ENCODE data around the gene OGDH.
A peak's percentile ranks its signal among the peaks of the same experiment; 100 is the strongest.

Gene OGDH

DNA sequence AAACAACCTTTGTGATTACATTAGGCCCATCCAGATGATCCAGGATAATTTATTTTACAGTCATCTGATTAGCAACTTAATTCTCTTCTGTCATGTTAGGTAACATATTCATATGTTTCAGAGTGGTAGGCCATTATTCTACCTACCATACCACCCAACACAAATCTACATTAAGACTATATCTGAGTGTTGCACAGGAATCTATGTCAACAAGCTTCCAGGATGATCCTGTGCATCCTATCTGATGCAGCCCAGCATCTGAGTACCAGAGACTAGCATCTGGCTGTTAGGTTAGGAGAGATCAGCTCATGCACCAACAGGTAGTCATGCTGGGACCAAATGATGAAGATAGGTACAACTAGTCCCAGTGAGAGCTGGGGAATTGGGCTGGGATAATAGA is 31.4 kb upstream of the OGDH start:
- POLR2A ChIA-PET = interaction anchor here (2.0 kb wide), 1 partner anchor 9 kb away, joined by 6 read pairs; no protein-coding TSS in a partner anchor
- TF ChIP-seq, protein P1, sequence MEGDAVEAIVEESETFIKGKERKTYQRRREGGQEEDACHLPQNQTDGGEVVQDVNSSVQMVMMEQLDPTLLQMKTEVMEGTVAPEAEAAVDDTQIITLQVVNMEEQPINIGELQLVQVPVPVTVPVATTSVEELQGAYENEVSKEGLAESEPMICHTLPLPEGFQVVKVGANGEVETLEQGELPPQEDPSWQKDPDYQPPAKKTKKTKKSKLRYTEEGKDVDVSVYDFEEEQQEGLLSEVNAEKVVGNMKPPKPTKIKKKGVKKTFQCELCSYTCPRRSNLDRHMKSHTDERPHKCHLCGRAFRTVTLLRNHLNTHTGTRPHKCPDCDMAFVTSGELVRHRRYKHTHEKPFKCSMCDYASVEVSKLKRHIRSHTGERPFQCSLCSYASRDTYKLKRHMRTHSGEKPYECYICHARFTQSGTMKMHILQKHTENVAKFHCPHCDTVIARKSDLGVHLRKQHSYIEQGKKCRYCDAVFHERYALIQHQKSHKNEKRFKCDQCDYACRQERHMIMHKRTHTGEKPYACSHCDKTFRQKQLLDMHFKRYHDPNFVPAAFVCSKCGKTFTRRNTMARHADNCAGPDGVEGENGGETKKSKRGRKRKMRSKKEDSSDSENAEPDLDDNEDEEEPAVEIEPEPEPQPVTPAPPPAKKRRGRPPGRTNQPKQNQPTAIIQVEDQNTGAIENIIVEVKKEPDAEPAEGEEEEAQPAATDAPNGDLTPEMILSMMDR (IDR thresholded peaks at IDR 0.05; ENCODE audit: control extremely low read depth, extremely low read depth, low read depth, missing control alignments) = no peak
- CTCF ChIA-PET = interaction anchor here (1.3 to 5.6 kb wide), 3 partner anchors 10 to 306 kb away, joined by 3 to 41 read pairs (median 8); partner anchors contain the start of gene H2AZ2
- DNase-seq (ENCODE audit: extremely low spot score) = no peak

DNA sequence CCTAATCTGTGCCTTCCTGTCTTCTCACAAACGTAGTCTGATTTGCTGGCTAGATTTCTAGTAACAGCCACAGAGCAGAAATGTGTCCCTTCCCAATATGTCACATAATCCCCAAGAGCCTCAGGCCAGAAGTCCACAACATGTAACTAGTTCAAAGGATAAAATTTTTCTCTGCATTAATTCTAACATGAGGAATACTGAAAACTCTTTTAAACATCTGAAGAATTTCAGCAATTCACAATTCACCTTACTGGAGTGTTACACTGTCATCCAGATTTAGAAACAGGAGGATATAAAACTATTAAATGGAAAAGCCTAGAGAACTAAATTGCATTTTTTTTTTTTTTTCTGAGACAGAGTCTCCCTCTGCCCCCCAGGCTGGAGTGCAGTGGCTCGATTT is 30.2 kb upstream of the OGDH start:
- POLR2A ChIA-PET = interaction anchor here (2.0 kb wide), 1 partner anchor 11 kb away, joined by 6 read pairs; no protein-coding TSS in a partner anchor
- TF ChIP-seq, protein P1 (IDR thresholded peaks at IDR 0.05; ENCODE audit: control extremely low read depth, extremely low read depth, low read depth, missing control alignments) = no peak
- CTCF ChIA-PET = interaction anchor here (5.6 kb wide), 1 partner anchor 11 kb away, joined by 41 read pairs; no protein-coding TSS in a partner anchor
- no peak for DNase-seq (ENCODE audit: extremely low spot score)

DNA sequence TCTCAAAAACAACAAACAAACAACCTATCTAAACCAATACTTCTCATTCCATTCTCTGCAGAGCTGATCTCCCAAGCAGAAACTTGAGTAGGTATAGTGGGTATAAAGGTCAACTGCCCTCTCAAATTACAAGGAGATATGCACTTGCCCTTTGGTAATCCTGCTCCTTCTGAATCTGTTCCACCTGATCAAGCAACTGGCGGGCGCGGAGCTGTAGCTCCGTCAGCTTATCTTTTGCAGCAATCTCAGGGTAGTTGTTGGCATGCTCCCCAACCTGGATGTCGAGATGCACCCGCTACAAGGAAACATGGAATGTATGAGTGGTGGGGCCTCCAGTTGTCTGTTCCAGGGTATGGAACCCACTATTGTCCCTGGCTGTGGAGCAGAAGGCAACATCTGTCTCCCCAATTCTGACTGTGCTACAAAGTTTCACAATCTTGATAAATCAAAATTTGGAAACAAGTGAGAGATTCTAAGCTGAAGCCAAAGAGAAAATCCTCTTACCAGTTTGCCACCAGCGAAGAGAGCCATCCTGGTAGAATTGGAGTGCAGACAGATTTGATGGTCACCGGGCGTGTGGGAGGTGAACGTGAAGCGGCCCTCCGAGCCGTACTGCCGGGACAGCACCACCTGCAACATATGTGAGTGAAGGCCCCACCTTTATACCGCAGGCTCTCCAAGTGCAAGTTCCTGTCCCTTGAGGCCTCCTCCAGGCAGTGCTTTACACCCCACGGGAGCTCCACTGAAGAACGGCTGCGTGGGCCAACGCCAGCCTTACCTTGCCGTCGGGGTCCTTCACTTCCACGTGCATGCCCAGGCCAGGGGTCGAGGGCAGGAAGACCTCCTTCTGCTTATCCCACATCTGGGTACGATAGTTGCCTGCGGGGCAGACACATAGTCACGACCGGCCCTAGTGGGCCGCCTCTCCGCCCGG is 25.2 kb upstream of the OGDH start:
- ChIA-PET CTCF (interaction anchor here (0.8 to 3.4 kb wide), 10 partner anchors 8 to 341 kb away, joined by 3 to 21 read pairs (median 4); partner anchors contain the start of gene DDX56), POLR2A (interaction anchor here (0.8 to 1.2 kb wide), 2 partner anchors 25 to 54 kb away, joined by 3 read pairs; partner anchors contain the start of gene OGDH)

DNA sequence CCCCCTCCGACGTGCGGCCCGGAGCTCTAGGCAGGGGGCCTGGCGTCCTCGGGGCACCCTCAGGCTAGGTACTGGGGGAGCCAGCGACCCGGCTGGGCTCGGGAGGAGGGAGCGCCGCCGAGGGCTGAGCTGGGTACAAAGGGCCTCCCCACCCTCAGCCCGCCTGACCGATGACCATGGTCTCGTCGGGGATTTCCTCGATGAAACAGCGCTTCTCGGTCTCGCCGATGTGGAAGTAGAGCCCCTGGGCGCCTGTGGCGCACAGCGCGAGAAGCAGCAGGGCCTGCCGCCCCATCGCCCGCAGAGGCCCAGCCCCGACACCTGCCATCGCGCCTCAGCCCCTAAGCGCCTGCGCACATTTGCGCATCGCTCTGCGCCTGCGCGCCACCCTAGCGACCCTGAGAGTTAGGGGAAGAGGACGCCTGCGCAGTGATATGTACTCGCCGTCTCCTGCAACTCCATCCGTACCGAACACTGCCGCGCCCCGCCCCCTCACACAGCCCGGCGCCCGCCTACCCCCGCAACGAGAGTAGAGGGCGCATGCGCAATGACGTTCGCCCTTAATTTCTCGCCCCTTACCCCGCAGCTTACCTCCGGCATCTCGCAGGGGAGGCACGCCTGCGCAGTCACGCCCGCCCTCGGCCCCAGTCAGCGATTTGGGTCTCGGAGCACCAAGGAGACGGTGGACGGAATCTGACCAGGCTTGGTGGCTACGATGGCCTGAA is 24.4 kb upstream of the OGDH start, which contains the start of gene TMED4:
Gene TMED4 (minus strand): TSS at position 353 of the 725 bp plus-strand sequence. CDS start 25 bp downstream, at position 328.
- ChIA-PET CTCF (interaction anchor here (0.6 to 1.9 kb wide), 12 partner anchors 9 to 354 kb away, joined by 3 to 6 read pairs (median 3); partner anchors contain the start of gene DDX56), POLR2A (interaction anchor here (0.8 to 1.2 kb wide), 2 partner anchors 24 to 53 kb away, joined by 3 read pairs; partner anchors contain the start of gene OGDH)
- TF ChIP-seq, protein P1 (IDR thresholded peaks at IDR 0.05; ENCODE audit: control extremely low read depth, extremely low read depth, low read depth, missing control alignments) = no peak
- peak; percentile 100 for DNase-seq (ENCODE audit: extremely low spot score)

More for the DNA sequence above, 25.2 kb upstream of the OGDH start:
- TF ChIP-seq, protein P1 (IDR thresholded peaks at IDR 0.05; ENCODE audit: control extremely low read depth, extremely low read depth, low read depth, missing control alignments) = no peak
- peak; percentile 53 for DNase-seq (ENCODE audit: extremely low spot score)

DNA sequence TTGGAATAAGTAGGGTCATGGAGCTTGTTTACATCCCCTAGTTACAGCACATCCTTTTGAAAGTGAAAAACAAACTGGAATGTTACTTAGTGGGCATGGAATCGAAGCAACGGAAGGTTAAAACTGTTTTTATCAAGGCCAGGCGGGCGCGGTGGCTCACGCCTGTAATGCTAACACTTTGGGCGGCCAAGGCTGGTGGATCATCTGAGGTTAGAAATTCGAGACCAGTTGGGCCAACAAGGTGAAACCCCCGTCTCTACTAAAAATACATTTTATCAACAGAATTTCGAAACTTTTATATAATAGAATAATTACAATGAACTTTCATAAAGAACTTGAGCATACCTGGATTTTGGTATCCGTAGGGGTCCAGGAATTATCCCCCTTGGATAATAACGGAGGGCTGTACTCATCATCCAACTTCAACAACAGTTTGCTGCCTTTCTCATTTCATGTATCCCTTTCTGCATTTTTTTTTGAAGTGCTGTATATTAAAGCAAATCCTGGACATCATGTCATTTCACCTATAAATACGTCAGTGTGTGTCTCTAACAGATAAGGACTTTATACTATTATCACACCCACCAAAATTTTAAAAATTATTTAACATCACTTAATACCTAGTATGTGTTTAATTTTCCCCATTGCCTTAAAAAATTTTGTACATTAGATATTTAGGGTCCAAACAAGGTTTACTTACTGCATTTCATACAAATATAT is 23.1 kb upstream of the OGDH start:
- CTCF ChIA-PET = interaction anchor here (0.7 to 1.9 kb wide), 8 partner anchors 18 to 352 kb away, joined by 3 to 5 read pairs (median 3); no protein-coding TSS in a partner anchor
- no peak for DNase-seq (ENCODE audit: extremely low spot score)
- POLR2A ChIA-PET = interaction anchor here (0.5 kb wide), 1 partner anchor 397 kb away, joined by 3 read pairs; no protein-coding TSS in a partner anchor
- TF ChIP-seq, protein P1 (IDR thresholded peaks at IDR 0.05; ENCODE audit: control extremely low read depth, extremely low read depth, low read depth, missing control alignments) = no peak
